A549 treated with Hydrocortisone at 1 μM for 4 hours (cell line): ENCODE data around the gene UGCG. TPM values are rescaled to one million over a fixed set of nuclear protein-coding genes. Genes with fewer than 3 reads are reported as not detected.

Source experiments
- total RNA-seq: library from RNA; stranded (reverse); fragments of 200-300 nt; extraction: Qiagen RNA extraction; gene quantifications from 5 replicates; pipeline ENCODE4 v1.2.3, GENCODE V29; 2022

UGCG gene
- 20.7 to 29.8 TPM (median 25.0 TPM) in 5 replicates for total RNA-seq

DNA sequence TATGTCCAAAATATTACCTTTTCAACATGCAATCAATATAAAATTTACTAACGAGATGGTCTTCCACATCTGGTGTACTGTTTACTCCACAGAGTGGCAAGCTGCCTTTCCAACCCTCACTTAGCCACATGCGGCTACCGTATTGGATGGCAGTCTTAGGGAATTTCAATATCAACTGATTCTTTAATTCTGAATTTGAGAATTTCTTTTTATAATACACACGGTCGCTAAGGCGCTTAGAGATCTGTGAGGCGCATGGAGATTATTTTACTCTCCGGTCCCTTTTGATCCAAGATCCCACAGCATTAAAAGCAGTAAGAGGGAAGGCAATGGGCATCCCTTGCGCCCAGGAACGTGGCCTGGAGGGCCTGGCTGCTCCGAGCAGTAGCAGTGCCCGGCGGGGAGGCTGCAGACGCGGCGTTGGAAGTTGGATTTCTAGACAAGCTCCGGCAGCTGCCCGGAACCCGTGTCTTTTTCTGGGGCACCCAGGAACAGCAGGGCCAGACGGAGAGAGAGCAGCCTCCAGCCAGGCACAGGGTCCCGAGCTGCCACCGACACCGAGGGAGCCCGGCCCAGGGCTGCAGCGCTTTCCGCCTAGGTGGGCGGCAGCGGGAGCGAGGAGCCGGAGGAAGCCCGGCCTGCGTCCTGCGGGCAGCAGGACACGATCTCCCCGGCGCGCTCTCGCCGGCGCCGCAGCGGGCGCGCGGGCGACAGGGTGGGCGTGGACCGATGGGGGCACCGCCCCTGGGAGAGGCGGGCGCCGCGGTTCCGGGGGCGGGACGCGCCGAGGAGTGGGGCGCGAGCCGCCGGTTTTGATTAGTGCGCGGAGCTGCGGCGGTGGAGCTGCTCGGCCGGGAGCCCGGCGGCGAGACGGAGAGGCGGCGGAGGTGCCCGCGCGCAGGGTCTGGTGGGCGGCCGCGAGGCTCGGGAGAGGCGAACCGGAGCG is at the start of gene UGCG:
Gene UGCG, plus strand, starts transcription at position 819 of the 946 bp plus-strand sequence. CDS start 402 bp downstream, outside the sequence.

Other genes starting within 250 kb of the UGCG start
- gene GNG10, start 235.2 kb upstream of the UGCG start, total RNA-seq, result 53.9 to 69.6 TPM (median 59.4 TPM) in 5 replicates
- 0.02 TPM in 1 of 5 replicates, not detected in the others for gene SHOC1, start 101.9 kb upstream of the UGCG start, total RNA-seq